Cerebellar nuclear complex (tissue), 1 donor: ENCODE data around the gene OR4S1.
"Not testable (repeated sequence)": the region's sequence is repeated elsewhere in the genome, so short reads cannot be mapped to it uniquely, and the experiment has no call there.

Experiments
- DNase-seq, 2 experiments: peaks; one replicate each; lab custom pipeline; 2025; lab: John Stamatoyannopoulos, UW

Gene OR4S1, protein sequence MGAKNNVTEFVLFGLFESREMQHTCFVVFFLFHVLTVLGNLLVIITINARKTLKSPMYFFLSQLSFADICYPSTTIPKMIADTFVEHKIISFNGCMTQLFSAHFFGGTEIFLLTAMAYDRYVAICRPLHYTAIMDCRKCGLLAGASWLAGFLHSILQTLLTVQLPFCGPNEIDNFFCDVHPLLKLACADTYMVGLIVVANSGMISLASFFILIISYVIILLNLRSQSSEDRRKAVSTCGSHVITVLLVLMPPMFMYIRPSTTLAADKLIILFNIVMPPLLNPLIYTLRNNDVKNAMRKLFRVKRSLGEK

GRCh38 chr11:48305923-48306322 is at the start of gene OR4S1:
Gene OR4S1 (plus strand): TSS chr11:48306223. CDS start chr11:48306223, 0 bp downstream.
- DNase-seq, result no peak

DNA sequence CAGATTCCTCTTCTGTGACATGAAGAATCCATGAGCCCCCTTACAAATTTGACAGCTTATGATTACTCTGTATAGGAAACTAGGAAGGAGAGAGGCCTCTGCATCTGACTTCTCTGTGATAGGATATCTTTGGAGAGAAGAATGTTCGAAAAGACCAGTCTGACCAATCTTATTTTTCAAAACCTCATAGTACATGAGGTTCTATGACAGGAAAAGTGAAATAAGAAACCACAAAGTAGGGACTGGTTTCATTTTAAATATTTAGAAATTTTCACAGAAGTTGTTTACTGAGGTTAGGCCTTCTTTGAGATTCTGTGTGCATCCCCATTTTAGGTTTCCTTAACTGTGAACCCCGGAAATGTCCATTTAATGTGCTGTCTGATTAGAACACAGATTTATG is 44.4 kb upstream of the OR4S1 start:
- no peak for DNase-seq

- DNase-seq, result no peak
These were observed 42.6 kb upstream of the OR4S1 start, which contains the start of gene OR4X1 for GRCh38 chr11:48263423-48263911. Gene OR4X1 (plus strand): TSS chr11:48263861. CDS start chr11:48263861, 0 bp downstream.

DNA sequence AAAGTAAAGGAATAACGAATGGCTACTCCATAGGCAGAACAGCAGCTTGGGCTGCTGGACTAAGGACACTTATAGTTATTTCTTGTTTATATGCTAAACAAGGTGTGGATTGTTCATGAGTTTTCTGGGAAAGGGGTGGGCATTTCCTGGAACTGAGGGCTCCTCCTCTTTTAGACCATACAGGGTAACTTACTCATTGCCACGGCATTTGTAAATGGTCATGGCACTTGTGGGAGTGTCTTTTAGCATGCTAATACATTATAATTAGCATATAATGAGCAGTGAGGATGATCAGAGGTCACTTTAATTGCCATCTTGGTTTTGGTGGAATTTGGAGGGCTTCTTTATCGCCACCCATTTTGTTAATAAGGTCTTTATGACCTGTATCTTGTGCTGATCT is 35.4 kb upstream of the OR4S1 start:
- DNase-seq, result no peak

GRCh38 chr11:48272606-48273005 is 33.4 kb upstream of the OR4S1 start:
- DNase-seq, result no peak

- no peak for DNase-seq
These were observed 1.9 kb downstream of the OR4S1 start for GRCh38 chr11:48307760-48308386.

DNA sequence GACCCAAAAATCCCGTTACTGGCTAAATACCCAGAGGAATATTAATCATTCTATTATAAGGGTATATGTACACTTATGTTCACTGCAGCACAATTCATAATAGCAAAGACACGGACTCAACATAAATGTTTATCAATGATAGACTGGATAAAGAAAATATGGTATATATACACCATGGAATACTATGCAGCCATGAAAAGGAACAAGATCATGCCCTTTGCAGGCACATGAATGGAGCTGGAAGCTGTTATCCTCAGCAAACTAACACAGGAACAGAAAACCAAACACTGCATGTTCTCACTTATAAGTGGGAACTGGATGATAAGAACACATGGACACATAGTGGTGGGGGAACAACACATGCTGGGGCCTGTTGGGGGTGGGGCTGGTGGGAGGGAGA is 7.6 kb downstream of the OR4S1 start:
- DNase-seq, result not testable (repeated sequence)

- not testable (repeated sequence) for DNase-seq
These were observed 13.8 kb downstream of the OR4S1 start for GRCh38 chr11:48319813-48320212.

- DNase-seq, result not testable (repeated sequence)
These were observed 18.6 kb downstream of the OR4S1 start, which contains the start of gene OR4C3 for GRCh38 chr11:48324620-48325019. Gene OR4C3 (plus strand): TSS chr11:48324920. CDS start chr11:48325022, 102 bp downstream.

DNA sequence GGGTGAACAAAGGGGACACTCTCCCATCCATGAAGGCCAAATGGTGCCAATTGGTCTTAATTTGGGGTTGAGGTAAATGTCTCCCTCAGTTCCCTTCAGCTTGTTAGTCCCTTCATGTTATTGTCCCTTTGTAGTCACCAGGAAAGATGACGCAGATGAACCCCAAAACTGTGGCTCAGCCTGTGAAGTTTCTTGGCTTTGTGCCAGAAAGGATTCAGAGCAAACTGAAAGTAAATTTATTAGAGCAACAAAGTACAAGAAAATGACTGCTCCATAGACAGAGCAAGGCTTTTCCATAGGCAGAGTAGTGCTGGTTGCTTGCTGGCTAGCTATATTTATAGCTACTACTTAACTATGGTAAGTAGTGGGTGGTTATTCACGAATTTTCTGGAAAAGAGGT is 35.4 kb downstream of the OR4S1 start:
- DNase-seq, result no peak

DNA sequence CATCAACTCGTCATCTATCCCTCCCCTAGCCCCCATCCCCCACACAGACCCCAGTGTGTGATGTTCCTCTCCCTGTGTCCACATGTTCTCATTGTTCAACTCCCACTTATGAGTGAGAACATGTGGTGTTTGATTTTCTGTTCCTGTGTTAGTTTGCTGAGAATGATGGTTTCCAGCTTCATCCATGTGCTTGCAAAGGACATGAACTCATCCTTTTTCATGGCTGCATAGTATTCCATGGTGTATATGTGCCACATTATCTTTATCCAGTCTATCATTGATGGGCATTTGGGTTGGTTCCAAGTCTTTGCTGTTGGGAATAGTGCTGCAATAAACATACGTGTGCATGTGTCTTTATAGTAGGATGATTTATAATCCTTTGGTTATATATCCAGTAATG is 36.5 kb downstream of the OR4S1 start:
- DNase-seq, result not testable (repeated sequence)

DNA sequence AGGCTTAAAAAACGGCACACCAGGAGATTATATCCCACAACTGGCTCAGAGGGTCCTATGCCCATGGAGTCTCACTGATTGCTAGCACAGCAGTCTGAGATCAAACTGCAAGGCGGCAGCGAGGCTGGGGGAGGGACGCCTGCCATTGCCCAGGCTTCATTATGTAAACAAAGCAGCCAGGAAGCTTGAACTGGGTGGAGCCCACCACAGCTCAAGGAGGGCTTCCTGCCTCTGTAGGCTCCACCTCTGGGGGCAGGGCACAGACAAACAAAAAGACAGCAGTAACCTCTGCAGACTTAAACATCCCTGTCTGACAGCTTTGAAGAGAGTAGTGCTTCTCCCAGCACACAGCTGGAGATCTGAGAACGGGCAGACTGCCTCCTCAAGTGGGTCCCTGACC is 40.3 kb downstream of the OR4S1 start:
- DNase-seq, result not testable (repeated sequence)

DNA sequence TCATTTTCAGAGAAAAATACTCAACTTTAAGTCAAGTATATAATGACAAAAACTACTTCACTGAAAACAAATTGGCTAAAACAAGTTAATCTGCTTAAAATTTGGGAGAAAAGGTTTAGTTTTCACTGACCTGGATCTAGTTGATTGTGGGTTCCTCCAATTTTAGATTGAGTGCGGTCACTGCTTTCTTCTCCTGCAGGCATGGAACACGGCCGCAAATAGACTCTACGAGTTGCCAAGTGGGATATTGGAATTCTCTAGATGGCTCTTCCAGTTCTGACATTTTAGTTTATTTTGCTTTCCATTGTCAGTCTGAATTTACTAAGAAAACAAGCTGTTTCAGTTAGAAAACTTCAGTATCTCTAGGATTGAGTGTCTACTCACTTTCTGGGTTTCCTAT is 48.0 kb downstream of the OR4S1 start:
- DNase-seq, result no peak

GRCh38 chr11:48354677-48355076 is 48.7 kb downstream of the OR4S1 start:
- DNase-seq, result no peak
